NCI-H226 (cell line): ENCODE data around the gene IPO11.
"Not testable (repeated sequence)": the region's sequence is repeated elsewhere in the genome, so short reads cannot be mapped to it uniquely, and the experiment has no call there.

Experiments used
- DNase-seq: peaks from one replicate; pipeline ENCODE4 v3.0.0-alpha.2; 2015

IPO11 gene

DNA sequence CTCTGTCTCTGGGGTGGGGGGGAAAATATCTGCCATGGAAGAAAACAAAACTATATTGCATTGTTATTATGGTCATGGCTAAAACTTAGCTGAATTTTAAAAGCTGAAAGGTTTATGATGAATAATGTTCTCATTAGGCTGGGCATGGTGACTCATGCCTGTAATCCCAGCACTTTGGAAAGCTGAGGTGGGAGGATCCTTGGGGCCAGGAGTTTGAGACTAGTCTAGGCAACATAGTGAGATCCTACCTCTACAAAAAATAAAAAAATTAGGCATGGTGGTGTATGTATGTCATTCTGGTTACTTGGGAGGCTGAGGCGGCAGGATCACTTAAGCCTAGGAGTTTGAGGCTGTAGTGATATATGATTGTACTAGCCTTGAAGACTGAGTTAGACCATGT is 44.5 kb downstream of the IPO11 start:
- peak; percentile 20 for DNase-seq

DNA sequence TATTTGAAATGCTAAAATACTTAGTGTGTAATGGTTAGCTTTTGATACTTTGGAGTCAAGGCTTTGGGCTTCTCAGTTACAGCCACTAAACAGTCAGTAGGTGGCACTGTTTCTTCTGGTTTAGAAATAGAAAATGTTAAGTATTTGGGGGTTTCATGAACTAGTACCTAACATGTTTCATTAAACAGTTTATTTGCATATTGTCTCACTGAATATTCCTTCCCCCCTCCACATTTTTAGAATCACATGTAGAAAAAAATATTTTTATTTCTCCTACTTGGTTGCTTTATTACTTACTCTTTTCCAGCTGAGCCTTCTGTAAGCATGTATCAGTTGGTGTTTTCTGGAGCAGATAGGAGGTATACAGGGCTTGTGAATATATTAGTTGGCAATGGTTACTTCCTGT is 48.0 kb downstream of the IPO11 start:
- DNase-seq = peak; percentile 4

DNA sequence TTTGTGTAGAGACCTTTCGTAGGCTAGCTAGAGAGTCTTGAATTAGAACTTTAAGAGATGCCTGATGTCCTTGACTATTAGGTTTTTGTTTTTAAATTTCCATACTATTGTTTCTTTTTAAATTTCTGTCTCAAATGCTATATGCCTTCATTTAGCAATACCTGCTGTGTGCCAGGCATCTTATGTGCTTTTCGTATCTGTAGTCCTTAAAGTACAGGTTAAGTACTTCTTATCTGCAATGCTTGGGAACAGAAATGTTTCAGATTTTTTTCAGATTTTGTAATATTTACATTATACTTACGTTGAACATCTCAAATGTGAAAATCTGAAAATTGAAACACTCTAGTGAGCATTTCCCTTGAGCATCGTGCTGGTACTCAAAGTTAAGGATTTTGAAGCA is 49.0 kb downstream of the IPO11 start:
- DNase-seq = no peak

DNA sequence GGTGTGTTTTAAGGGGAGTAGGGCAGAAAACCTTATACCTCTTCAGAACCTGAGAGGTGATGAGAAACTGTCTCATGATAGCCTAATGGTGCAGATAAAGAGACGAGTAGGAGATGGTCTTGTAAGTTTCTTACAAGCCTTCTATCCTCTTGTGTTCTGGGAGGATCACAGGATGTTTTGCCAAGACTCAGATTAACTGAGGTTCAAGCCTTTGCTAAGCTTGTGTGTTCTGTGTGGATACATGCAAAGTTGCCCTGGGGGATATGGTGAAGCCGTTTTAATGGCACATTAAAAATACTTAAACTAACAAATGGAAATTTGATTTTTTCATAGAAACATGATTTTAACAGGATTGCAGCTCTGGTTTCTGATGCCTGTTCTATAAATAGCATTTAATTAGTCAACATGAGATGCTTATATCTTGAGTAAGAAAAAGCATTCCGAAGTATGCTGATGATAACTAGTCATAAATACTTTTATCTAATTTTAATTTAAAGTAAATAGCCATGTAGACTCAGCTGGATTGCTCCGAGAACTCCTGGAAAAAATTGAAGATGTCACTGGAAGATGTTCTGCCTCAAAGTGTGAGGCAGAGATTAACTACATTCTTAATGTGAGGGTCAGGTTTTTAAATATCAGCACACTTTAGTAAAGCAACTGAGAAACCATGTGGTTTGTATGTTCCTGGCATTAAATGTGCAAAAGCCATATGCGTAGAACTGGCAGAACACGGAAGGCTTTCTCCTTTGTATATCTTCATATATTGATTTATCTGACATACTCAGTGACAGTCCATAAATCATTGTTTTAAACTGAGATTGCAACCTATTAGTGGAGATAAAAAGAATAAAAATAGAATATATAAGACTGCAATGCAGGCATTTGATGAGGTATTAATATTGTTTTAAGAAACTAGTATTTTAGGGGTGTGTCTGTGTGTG is 53.7 kb downstream of the IPO11 start:
- no peak for DNase-seq

DNA sequence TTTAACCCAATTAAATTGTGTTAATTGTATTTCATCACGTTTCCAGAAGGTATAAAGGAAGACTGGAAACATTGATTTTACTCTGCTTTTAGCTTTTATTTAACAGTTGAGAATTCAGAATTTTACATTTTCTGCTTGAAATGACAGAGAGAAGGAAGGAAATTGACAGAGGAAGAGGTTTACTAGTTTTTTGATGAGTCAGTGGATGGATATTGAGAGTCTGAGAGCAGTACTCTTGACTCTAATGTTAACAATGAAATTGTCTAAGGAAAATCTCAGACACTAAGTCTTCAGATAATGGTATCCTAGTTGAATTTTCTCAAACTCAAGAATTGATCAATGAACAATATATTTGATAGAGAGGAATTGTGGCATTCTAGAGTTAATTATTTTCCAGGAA is 60.6 kb downstream of the IPO11 start:
- DNase-seq = no peak

DNA sequence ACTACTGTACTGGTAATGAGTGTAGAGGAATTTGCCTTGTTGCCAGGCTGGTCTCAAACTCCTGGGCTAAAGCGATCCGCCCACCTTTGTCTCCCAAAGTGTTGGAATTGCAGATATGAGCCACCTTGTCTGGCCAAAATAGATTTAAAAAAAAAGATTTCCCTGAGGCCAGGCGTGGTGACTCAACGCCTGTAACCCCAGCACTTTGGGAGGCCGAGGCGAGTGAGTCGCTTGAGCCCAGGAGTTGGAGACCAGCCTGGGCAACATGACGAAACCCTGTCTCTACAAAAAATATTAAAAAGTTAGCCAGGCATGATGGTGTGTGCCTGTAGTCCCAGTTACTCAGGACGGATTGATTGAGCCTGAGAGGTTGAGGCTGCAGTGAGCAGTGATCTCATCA is 62.5 kb downstream of the IPO11 start:
- peak; percentile 87 for DNase-seq

DNA sequence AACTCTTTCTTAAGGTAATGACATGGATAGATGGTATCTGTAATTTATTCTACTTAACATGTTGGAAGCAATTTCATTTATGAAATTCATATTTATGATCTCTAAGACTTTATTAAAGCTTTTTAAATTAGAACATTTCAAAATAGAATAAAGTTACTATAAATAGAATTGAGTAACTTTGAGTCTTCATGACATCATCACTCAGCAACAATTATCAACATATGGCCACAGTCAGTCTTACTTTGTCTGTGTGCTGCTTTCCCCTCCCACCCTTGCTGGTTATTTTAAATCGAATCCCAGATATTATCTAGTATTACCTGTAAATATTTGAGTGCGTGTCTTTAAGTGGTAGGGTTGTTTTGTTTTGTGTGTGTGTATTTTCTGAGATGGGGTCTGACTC is 65.2 kb downstream of the IPO11 start:
- no peak for DNase-seq

DNA sequence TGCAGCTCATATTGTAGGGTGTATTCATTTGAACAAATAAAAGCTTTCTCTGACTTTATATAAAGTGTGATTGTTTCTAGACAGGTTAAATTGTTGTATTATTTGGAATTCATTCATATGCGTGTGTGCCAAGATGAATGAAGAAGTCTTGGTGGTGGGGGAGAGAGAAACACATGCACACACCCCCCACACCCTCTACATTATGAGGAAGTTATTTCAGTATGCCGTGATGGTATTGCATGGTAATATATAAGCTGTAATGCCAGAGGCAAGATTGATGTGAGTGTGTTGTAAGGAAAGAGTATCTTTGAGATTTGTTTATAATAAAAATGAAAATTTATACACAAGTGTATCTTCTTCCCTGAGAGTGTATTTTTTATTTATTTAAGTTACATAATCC is 71.0 kb downstream of the IPO11 start:
- no peak for DNase-seq

DNA sequence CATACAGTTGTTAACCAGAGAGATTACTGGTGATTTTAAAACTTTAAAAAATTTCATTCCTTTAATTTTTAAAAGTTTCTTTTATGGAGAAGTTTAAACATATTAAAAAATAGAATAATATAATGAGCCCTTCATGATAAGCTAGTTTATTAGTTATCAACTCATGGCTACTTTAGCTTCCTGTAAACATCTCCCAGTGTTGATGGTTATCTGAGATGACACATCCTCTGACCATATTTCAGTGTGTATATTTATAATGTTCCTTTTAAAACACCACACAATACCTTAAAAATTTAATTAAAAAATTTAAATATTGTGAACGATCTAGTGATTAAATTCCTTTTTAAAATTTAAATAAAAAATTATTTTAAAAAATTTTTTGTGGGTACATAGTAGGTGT is 74.1 kb downstream of the IPO11 start:
- no peak for DNase-seq

DNA sequence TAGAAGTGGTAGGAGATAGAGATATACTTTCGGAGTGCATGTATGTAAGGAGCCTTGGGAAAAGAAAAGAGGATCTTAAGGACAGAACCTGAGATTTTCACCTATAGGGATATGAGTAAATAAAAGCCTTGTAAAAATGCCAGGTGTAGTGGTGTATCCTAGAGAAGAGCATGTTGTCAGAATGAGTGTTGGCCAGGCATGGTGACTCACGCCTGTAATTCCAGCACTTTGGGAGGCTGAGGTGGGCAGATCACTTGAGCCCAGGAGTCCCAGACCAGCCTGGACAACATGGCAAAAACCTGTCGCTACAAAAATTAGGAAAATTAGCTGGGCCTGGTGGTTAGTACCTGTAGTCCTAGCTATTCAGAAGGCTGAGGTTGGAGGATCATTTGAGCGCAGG is 76.0 kb downstream of the IPO11 start:
- no peak for DNase-seq

DNA sequence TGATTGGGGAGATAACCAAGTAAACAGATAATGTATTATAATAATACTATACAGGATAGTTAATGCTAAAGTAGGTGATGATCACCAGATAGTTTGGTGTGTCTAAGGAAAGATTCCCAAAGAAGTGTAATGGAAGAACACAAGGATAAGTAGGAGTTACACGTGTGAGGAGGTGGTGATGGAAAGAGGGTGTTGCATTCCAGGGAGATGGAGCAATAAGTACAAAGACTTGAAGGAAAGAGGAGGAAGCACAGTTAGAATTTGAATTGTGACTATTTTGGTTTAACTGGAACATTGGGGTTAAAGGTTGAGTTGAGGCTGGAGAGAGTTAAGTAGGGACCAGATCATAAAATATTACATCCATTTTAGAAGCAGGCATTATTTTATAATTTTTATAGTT is 76.9 kb downstream of the IPO11 start:
- DNase-seq = peak; percentile 2

DNA sequence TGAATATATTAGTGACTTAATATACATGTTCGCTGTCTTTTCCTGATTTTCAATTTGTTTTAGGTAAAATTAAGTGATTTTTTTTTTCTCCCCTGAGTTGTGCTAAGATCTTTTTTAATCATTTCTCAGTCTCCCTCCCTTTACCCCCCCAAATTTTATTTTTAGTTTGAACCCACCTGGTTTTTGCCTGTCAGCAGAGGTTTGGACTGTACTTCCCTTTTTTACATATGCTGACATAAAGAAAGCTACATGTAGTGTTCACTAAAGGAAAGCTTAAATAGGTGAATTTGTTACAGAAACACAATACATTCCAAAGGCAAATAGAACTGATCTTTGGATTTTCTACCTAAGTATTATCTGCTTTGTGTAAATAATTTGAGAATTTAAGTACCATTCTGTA is 82.2 kb downstream of the IPO11 start:
- DNase-seq = no peak

DNA sequence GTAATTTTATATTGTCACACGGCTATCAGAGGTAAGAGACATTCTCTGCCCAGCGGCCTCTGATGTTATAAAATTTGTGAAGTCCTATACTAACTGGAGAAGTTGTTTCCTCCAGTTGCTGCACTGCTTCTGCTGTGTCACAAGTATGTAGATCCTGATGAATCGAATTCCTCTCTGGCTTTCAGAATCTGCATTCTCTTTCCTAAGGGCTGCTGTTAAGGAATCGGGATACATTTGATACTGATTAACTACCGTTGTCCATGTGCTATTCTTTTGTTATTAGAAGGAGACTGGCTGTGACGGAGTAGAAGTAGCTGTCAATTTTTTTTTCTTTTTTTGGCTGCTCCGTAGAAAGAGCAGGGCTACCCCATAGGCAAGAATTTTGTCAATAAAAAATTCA is 84.3 kb downstream of the IPO11 start:
- no peak for DNase-seq

DNA sequence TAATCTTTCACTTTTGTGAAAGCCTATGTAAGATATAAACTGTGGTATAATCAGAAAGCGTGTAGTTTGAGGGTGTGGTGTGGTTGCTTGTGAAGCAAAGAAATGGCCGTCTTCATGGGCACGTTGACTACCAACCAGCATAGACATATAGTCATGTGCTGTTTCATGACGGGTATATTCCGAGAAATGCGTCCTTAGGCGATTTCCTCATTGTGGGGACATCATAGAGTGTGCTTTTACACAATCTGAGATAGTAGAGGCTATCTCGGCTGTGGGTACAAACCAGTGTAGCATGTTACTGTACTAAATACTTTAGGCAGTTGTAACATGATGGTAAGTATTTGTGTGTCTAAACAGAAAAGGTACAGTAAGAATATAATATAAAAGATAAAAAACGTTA is 86.4 kb downstream of the IPO11 start:
- no peak for DNase-seq

DNA sequence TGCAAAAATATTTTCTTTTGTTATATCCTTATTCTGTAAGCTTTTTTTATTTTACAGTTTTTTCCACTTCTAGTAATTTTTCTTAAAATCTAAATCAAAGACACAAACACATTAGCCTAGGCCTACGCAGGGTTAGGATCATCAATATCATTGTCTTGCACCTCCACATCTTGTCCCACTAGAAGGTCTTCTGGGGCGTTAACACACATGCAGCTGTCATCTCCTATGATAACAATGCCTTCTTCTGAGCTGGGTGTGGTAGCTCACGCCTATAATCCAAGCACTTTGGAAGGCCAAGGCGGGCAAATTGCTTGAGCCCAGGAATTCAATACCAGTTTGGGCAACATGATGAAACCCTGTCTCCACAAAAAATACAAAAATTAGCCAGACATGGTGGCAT is 87.2 kb downstream of the IPO11 start:
- DNase-seq = no peak

DNA sequence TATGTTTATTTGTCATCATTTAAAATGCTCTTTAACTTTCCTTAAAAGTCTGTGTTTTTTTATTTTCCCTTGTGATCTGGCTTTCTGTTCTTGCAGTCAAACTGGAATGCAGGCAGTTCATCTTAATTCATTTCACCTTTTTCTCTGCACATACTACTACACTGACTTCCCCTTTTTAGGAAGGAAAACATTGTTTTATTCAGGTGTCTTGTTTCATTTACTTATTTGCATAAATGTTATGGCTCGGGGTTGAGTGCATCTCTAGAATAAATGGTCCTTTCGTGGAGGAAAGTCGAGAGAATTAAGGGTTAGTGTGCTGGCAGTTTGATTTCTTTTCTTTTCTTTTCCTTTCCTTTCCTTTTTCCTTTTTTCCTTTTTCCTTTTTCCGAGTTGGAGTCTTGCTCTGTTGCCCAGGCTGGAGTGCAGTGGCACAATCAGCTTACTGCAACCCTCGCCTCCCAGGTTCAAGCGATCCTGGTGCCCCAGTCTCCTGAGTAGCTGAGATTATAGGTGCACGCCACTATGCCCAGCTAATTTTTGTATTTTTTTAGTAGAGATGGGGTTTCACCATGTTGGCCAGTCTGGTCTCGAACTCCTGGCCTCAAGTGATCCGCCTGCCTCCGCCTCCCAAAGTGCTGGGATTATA is 90.0 kb downstream of the IPO11 start:
- no peak for DNase-seq

DNA sequence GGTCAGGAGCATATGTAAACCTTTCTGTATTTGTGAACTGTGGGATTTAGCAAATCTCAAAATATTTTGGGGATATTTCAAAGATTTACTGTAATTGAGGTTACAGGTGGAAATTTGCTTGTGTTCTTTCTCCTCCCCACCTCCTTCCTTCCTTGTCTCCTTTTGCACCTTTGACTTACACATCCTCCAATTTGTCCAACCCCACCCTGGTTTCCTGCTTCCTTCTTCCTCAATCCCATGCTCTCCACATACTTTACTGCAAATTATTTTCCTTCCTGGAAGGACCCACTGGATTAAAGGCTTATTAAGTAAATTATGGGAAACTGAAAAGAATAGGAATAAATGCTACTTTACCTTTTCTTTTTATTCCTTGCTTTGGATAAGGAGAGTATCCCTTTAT is 91.6 kb downstream of the IPO11 start:
- DNase-seq = no peak

DNA sequence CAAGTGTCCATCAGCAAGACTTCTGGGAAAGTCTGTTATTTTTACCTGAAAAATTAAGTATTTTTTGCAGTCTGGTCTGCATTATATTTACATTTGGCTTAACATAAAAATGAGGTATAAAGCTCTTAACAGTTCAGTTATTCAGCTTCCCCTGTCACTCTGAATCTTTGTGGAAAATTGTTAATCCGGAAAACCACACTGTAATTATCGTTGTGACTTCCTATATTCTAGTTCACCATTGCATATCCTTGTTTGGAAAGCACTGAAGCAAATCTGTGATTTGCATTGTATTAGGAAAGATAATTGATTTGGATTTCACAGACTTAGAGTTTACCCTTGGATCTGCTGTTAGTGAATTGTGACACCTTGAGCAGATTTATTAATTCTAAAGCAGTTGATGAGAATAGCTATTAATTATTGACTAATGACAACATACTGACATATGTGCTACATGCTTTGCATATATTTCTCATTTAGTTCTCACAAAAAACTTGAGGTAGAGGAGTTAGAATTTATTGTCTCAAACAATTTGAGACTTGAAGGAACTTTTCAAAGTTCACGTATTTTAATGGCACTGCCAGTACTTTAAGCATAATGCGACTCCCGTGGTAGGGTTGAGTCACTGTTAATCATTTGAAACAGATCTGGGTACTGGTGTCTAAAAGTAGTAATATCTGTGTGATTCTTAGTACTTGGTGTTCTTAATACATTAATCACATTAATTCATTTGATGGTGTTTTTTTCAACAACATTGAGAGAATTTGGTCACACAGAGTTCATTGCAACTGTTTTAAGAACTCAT is 94.3 kb downstream of the IPO11 start:
- DNase-seq = no peak

DNA sequence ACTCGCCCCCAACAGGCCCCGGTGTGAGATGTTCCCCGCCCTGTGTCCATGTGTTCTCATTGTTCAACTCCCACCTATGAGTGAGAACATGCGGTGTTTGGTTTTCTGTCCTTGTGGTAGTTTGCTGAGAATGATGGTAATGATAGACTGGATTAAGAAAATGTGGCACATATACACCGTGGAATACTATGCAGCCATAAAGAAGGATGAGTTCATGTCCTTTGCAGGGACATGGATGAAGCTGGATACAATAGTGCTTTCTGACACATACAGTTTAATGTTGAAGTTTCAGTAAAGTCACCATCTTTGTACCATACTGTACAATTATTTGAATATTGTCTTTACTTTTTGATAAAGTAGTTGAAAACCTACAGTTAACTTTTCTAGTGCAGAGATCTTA is 96.2 kb downstream of the IPO11 start:
- not testable (repeated sequence) for DNase-seq

DNA sequence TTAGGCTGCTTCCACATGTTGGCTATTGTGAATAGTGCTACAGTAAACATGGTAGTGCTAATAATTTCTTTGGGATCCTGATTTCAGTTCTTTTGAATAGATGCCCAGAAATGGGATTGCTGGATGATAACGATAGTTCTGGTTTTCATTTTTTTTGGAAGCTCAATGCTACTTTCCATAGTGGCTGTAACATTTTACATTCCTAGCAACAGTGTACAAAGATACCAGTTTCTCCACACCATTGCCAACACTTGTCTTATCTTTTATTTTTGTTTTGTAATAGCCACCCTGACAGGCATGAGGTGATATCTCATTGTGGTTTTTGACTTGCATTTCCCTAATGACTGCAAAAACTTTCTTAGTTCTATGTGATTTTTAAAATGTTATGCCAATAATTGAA is 97.2 kb downstream of the IPO11 start:
- peak; percentile 53 for DNase-seq

DNA sequence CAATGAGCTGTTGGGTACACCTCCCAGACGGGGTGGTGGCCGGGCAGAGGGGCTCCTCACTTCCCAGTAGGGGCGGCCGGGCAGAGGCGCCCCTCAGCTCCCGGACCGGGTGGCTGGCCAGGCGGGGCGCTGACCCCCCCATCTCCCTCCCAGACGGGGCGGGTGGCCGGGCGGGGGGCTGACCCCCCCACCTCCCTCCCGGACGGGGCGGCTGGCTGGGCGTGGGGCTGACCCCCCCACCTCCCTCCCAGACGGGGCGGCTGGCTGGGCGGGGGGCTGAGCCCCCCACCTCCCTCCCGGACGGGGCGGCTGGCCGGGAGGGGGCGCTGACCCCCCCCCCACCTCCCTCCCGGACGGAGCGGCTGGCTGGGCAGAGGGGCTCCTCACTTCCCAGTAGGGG is 100.5 kb downstream of the IPO11 start:
- not testable (repeated sequence) for DNase-seq

DNA sequence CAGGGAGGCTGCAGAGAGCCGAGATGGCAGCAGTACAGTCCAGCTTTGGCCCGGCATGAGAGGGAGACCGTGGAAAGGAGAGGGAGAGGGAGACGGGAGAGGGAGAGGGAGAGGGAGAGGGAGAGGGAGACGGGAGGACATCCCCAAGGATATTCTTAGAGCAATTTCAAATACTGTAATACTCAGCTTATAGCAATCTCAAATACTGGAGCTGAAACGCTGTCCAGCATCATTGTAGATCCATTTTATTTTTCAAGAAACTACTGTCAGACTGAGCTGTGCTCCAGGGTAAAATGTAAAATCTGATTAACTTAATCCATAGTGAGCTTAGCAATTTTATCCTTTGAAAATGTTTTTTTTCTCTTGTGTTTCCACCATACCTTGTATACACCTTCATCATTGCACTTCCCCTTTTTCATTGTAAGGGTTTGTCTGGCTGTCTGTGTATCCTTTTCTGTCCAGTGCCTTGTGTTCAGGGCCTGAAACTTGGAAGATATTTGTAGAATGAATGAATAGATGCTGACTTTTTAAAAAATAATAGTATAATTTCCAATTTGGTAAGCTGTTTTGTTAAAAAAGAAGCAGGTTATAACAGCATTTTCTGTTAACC is 102.1 kb downstream of the IPO11 start:
- no peak for DNase-seq

DNA sequence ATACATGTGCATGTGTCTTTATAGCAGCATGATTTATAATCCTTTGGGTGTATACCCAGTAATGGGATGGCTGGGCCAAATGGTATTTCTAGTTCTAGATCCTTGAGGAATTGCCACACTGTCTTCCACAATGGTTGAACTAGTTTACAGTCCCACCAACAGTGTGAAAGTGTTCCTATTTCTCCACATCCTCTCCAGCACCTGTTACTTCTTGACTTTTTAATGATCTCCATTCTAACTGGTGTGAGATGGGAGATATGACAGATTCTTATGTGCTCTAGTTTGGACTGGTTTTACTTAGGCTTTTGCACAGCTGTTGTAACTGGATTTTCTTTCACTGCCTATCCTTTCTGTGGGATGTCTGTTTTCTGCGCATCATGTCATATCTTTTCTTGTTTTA is 108.2 kb downstream of the IPO11 start:
- DNase-seq = not testable (repeated sequence)
